GM23338 (cell line): ENCODE results near the gene GPR176. TPM values are rescaled to one million over a fixed set of nuclear protein-coding genes. Genes with fewer than 3 reads are reported as not detected.

Experiments used
- ATAC-seq: fragments of 200-7000 bp; cut with Tn5 transposase; 3 replicates; pipeline ENCODE4 v1.9.1; 2020
- DNase-seq: peaks from one replicate; pipeline ENCODE4 v3.0.0-alpha.2; 2015; ENCODE audit warnings: low spot score
- H2AFZ ChIP-seq: fragments of 200-600 bp; sonication (generic); 2 replicates; pipeline ENCODE4 v1.8.0; 2016; ENCODE audit warnings: antibody characterized with exemption, mild to moderate bottlenecking, moderate library complexity
- H3F3A ChIP-seq: fragments of 200-600 bp; sonication (generic); replicated peaks from 2 replicates; pipeline ENCODE4 v1.8.0; 2017; ENCODE audit warnings: antibody characterized with exemption, mixed run types, low read depth
- H3K27ac ChIP-seq: fragments of 200-600 bp; sonication (generic); 2 replicates; pipeline ENCODE4 v1.6.1; 2016; ENCODE audit warnings: low read depth
- H3K27me3 ChIP-seq: fragments of 200-600 bp; sonication (generic); 2 replicates; pipeline ENCODE4 v1.8.0; 2016; ENCODE audit warnings: mild to moderate bottlenecking, mixed run types, moderate library complexity; ENCODE audit not compliant: insufficient read depth
- H3K36me3 ChIP-seq: fragments of 200-600 bp; sonication (generic); 2 replicates; pipeline ENCODE4 v1.8.0; 2016; ENCODE audit warnings: mild to moderate bottlenecking; ENCODE audit not compliant: insufficient read depth
- H3K4me1 ChIP-seq: fragments of 200-600 bp; sonication (generic); 2 replicates; pipeline ENCODE4 v1.8.0; 2016; ENCODE audit warnings: mild to moderate bottlenecking, moderate library complexity; ENCODE audit not compliant: insufficient read depth
- H3K4me2 ChIP-seq: fragments of 200-600 bp; sonication (generic); 2 replicates; pipeline ENCODE4 v1.7.1; 2017; ENCODE audit warnings: mixed run types
- H3K4me3 ChIP-seq: fragments of 200-600 bp; sonication (generic); 2 replicates; pipeline ENCODE4 v1.6.1; 2016; ENCODE audit warnings: mixed run types
- H3K79me2 ChIP-seq: fragments of 200-600 bp; sonication (generic); replicated peaks from 2 replicates; pipeline ENCODE4 v1.8.0; 2017; ENCODE audit warnings: mild to moderate bottlenecking; ENCODE audit not compliant: insufficient read depth
- H3K9me2 ChIP-seq: fragments of 200-600 bp; sonication (generic); 2 replicates; pipeline ENCODE4 v1.8.0; 2017; ENCODE audit not compliant: insufficient read depth
- H4K20me1 ChIP-seq: fragments of 200-600 bp; sonication (generic); replicated peaks from 2 replicates; pipeline ENCODE4 v1.8.0; 2017; ENCODE audit warnings: mild to moderate bottlenecking; ENCODE audit not compliant: insufficient read depth
- H3K27ac Mint-ChIP-seq: 2 replicates; pipeline ENCODE4 v1.8.0; 2020; ENCODE audit warnings: inconsistent platforms, mild to moderate bottlenecking, moderate library complexity, mixed read lengths
- H3K27me3 Mint-ChIP-seq: 3 replicates; pipeline ENCODE4 v1.8.0; 2022; ENCODE audit warnings: low read depth, mild to moderate bottlenecking, moderate library complexity, mixed read lengths, inconsistent platforms; ENCODE audit not compliant: insufficient read depth, poor library complexity
- H3K36me3 Mint-ChIP-seq: 3 replicates; pipeline ENCODE4 v1.8.0; 2021; ENCODE audit warnings: low read depth, mild to moderate bottlenecking, inconsistent platforms, moderate library complexity, mixed read lengths
- H3K4me1 Mint-ChIP-seq: 3 replicates; pipeline ENCODE4 v1.8.0; 2020; ENCODE audit warnings: mild to moderate bottlenecking, inconsistent platforms, mixed read lengths
- H3K4me3 Mint-ChIP-seq: 3 replicates; pipeline ENCODE4 v1.8.0; 2021; ENCODE audit warnings: moderate library complexity, mild to moderate bottlenecking, inconsistent platforms, mixed read lengths
- H3K9me3 Mint-ChIP-seq: 3 replicates; pipeline ENCODE4 v1.8.0; 2020; ENCODE audit warnings: moderate library complexity, mild to moderate bottlenecking, inconsistent platforms, mixed read lengths
- CTCF ChIP-seq, 2 experiments: fragments of 200-600 bp in 1 of 2; sonication (generic) in 1 of 2; conservative IDR thresholded peaks; 2 replicates each; pipeline versions ENCODE4 v1.5.1 to v1.6.1; 2016 to 2017; ENCODE audit warnings: antibody characterized with exemption in 2 of 2, low read depth in 2 of 2, mild to moderate bottlenecking in 2 of 2, moderate library complexity in 1 of 2
- EZH2phosphoT487 ChIP-seq: fragments of 200-600 bp; sonication (generic); IDR thresholded peaks from one replicate; pipeline ENCODE4 v1.8.1; 2018; ENCODE audit warnings: antibody characterized with exemption; ENCODE audit not compliant: unreplicated experiment
- NANOG ChIP-seq: IDR thresholded peaks from 2 replicates; pipeline ENCODE4 v1.6.1; 2016; ENCODE audit warnings: antibody characterized with exemption, borderline replicate concordance
- ZNF114 ChIP-seq: fragments of 250-450 bp; sonication (Bioruptor Pico); IDR thresholded peaks from 2 replicates; pipeline ENCODE4 v1.5.0; 2020; ENCODE audit warnings: mild to moderate bottlenecking, moderate library complexity
- ZNF331 ChIP-seq: fragments of 250-450 bp; sonication (Bioruptor Pico); IDR thresholded peaks from 2 replicates; pipeline ENCODE4 v1.5.0; 2020; ENCODE audit warnings: low read depth, mild to moderate bottlenecking, moderate library complexity
- ZNF462 ChIP-seq: fragments of 250-450 bp; sonication (Bioruptor Pico); IDR thresholded peaks from 2 replicates; pipeline ENCODE4 v1.5.0; 2020; ENCODE audit warnings: mild to moderate bottlenecking, moderate library complexity
- polyA plus RNA-seq: library from polyadenylated mRNA; unstranded; fragments of >200 nt; fragmentation: Nextera tagmentation; extraction: Ambion mirVana; gene quantifications from 2 replicates; pipeline ENCODE4 v1.2.1, GENCODE V29; 2016
- total RNA-seq: library from RNA; depleted of rRNA; stranded (reverse); fragments of >200 nt; shearing (Covaris generic); gene quantifications from 2 replicates; pipeline ENCODE4 v1.2.3, GENCODE V29; 2014
- TF ChIP-seq, protein P1 (sequence below): IDR thresholded peaks from 2 replicates; pipeline ENCODE4 v1.6.1; 2016; ENCODE audit warnings: antibody characterized with exemption

GPR176 gene
- total and polyA plus RNA-seq, 2 experiments from 2014 or later = 60.0 to 248 TPM

DNA sequence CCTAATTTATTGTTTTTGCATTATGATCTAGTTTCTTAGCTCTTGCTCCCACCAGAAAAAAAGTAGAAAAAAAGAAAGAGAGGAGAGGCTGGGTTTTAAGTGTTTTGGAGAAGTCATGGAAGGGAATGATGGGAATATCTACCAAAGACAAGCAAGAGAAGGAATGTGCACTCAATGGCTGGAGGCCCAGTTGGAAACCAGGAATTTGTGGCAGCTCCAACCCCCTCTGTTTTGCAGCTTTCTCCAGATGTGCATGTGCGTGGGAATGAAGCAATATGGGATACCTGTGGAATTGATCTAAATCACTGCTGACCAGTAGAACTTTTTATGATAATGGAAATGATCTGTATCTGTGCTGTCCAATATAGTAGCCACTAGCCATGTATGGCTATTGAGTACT, 41.0 kb upstream of the GPR176 start (continued):
- TF ChIP-seq ZNF462 (CRISPR knock-in tag) = no peak
- no peak for TF ChIP-seq ZNF331
- no peak for TF ChIP-seq CTCF (conservative IDR thresholded peaks at IDR 0.05; ENCODE audit: low read depth in 2 of 2)
- TF ChIP-seq ZNF114 (CRISPR knock-in tag) = no peak
- TF ChIP-seq EZH2phosphoT487 = no peak
- TF ChIP-seq, protein P1, sequence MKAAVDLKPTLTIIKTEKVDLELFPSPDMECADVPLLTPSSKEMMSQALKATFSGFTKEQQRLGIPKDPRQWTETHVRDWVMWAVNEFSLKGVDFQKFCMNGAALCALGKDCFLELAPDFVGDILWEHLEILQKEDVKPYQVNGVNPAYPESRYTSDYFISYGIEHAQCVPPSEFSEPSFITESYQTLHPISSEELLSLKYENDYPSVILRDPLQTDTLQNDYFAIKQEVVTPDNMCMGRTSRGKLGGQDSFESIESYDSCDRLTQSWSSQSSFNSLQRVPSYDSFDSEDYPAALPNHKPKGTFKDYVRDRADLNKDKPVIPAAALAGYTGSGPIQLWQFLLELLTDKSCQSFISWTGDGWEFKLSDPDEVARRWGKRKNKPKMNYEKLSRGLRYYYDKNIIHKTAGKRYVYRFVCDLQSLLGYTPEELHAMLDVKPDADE = no peak

DNA sequence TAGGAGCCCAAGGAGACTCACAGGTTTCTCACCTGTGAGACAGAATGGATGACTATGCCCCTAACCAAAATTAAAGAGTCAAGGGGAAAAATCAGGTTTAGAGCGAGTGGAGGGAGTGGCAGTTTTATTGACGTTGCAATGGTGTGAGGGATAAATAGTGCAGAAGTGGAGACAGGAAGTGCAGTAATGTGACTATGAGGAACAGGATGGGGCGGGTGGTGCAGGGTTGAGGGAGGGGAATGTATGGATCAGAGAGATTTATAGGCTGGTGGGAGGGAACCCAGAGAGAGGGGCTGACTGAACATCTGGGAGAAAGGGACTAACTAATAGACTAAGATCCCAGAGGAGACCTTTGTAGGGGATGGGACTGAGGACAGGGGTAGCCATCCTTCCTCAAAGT, 40.3 kb upstream of the GPR176 start:
- Mint-ChIP-seq H3K4me3 (no peak overlapping the region), H3K27ac (no peak overlapping the region), H3K9me3 (no peaks in the 10 kb centered on the region), H3K36me3 (peaks cover 44% of the 10 kb centered on the region), H3K4me1 (peaks cover 10% of the 10 kb centered on the region), H3K27me3 (no peaks in the 10 kb centered on the region)
- Histone ChIP-seq H3K27ac (no peak overlapping the region), H3K9me2 (no peaks in the 10 kb centered on the region), H3K36me3 (peaks cover 54% of the 10 kb centered on the region), H3K79me2 (no peaks in the 10 kb centered on the region), H3K27me3 (no peaks in the 10 kb centered on the region), H2AFZ (no peak overlapping the region), H3K4me3 (no peak overlapping the region), H3K4me1 (no peaks in the 10 kb centered on the region), H4K20me1 (no peaks in the 10 kb centered on the region; the same call in 1 of the 2 replicates), H3F3A (no peaks in the 10 kb centered on the region), H3K4me2 (no peak overlapping the region)
- DNase-seq (no peak), ATAC-seq (no peak)
- TF ChIP-seq NANOG (no peak), ZNF462 (CRISPR knock-in tag) (no peak)
